GM18517 (cell line): ENCODE measurements around the gene SUFU.
"Not testable (repeated sequence)": the region's sequence is repeated elsewhere in the genome, so short reads cannot be mapped to it uniquely, and the experiment has no call there.

Experiments
- ATAC-seq: cut with Tn5 transposase; IDR thresholded peaks from one replicate; pipeline ENCODE4 v1.9.1; 2021; ENCODE audit warnings: mild to moderate bottlenecking, moderate library complexity; ENCODE audit not compliant: unreplicated experiment

SUFU gene

DNA sequence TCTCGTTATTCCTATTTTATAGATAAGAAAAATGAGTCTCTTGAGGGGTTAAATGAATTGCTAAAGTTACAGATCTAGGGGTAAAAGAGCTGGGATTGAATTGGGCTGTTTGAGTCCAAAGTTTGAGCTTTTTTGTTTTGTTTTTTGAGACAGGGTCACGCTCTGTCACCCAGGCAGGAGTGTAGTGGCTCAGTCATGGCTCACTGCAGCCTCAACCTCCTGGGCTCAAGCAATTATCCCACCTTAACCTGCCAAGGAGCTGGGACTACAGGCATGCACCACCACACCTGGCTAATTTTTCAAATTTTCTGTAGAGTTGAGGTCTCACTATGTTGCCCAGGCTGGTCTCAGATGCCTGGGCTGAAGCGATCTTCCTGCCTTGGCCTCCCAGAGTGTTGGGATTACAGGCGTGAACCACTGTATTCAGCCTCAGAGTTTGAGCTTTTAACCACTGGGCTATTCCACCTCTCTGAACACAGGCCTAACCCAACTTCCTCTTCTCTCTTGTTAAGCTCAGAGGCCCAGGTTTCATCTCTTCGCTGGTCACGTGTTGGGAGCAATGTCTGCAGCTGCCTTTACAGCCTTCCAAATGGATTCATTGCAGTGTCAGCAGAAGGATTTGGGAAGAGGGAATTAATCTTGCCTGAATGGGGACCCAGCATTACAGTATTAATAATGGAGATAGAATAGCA is 8.0 kb downstream of the SUFU start:
- ATAC-seq = no peak

DNA sequence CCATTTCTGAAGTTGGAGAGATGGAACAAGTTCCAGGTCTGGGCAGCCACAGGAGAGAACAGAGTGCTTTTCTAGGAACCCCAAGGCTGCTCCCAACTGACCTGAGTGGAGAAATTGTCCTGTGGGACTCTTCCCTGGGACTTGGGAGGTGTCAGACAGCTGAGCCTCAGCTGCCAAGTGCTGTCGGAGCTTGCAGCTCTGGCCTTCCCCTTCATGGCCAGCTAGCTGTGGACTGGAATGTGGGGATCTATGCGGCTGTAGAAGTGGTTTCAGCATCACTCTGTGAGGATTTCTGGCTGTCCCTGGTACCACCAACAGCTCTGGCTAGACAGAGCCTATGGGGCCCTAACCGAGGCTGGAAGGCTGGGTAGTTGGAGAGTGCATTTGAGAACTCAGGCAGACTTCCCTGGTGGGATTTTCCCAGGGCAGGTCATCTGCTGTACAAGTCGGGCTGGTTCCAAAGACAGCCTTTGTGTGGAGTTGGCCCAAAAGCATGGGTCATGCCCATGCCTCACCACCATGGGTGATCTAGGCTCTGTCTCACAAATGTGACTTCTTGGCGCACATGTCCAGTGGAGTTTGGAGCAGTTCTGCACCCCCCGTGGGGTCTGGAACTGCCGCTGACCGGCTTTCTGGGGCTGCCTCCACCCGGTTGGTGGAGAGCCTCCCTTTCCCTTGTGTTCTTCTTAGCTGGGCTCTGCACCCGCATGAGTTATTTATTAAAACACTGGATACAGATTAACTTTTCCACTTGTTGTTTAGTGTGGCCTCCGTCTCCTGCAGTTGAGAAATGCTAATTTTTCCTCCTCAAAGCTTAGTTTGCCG is 10.9 kb downstream of the SUFU start:
- no peak for ATAC-seq

DNA sequence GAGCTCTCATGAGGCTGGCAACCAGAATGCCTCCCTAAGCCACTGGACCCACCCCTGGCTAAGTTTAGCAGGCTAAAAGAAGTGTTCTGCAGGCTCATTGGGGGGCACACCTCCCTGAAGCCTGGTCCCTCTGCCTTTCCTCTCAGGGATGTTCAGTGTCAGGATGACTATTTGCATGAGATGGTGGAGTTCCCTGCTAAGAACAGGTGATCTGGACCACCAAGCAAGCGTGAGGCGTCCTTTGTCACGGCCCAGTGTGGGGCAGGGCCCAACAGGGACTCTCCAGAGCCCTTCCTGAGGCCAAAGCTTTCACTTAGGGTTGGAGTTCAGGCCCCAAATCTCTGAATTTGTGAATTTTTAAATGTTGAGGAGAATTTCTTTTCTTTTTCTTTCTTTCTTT is 12.0 kb downstream of the SUFU start:
- no peak for ATAC-seq

GRCh38 chr10:102517553-102517952 is 13.8 kb downstream of the SUFU start:
- no peak for ATAC-seq

- no peak for ATAC-seq
Observed at GRCh38 chr10:102519246-102519825, 15.6 kb downstream of the SUFU start.

DNA sequence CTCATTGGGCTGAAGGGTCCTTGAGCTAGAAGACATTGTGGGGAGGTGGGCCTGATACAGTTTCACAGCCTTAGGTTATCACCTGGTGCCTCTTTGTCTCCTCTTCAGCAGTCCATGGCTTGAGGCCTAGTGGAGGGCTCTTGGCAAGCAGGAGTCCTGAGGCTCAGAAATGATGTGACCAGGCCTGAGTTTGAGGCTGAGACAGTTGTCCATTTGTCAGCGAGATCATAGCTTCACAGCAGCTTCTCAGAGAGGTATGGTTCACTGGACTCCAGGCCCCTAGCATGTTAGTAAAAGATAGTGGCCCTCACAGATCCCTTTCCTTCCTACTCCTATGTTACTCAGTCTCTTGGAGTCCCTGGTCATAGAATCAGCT is 19.1 kb downstream of the SUFU start:
- ATAC-seq = no peak

- no peak for ATAC-seq
Observed at GRCh38 chr10:102523250-102524029, 19.7 kb downstream of the SUFU start.

- no peak for ATAC-seq
Observed at GRCh38 chr10:102524746-102525145, 21.0 kb downstream of the SUFU start.

DNA sequence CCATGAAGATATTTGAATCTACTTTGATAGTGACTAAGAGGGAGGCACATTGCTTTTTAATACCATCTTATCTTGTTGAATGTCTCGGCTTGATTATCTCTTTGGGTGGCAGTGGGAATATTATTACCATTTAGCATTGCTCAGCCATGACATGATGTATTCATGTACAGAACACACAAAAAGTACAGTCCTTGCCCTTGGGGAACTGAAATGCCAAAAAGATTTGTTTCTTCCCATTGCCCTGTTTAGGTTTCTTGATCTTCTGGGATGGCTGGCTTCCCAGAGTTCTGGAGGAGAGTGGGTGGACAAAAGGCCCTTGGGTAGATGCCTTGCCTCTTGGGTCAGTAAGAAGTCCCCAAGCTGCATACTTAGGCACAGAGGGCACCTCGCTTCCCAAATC is 23.8 kb downstream of the SUFU start:
- ATAC-seq = no peak

GRCh38 chr10:102534333-102534732 is 30.6 kb downstream of the SUFU start:
- no peak for ATAC-seq

DNA sequence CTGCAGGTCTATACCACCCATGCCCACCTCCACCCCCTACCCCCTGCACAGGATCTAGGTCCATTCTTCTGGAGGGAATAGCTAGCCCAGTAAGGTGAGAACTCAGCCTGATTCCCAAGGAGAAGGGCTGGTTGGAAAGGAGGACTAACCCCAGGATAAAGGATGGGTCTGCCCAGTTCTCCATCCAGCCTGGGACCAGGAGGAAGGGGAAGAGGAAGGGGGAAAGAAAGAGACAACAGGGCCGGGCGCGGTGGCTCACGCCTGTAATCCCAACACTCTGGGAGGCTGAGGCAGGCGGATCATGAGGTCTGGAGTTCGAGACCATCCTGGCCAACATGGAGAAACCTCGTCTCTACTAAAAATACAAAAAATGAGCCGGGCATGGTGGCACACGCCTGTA is 31.2 kb downstream of the SUFU start:
- not testable (repeated sequence) for ATAC-seq

GRCh38 chr10:102535481-102536147 is 31.8 kb downstream of the SUFU start:
- no peak for ATAC-seq

- no peak for ATAC-seq
Observed at GRCh38 chr10:102537367-102537766, 33.6 kb downstream of the SUFU start.

DNA sequence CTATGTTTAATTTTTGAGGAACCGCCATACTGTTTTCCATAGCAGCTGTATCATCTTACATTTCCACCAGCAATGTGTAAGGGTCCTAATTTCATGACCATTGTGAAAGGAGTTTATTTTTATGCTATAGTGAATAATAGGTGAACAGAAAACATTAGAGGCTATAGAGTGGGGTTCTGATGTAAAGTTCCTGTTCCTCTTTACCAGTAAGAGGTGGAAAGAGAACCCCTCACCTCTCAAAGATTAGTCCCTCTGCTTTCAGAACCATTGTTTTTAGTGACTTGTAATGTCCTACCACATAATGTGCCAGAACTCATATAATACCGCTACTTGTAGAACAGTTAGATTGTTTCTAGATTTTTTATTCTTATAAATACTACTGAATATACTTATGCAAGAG is 34.2 kb downstream of the SUFU start:
- ATAC-seq = no peak

DNA sequence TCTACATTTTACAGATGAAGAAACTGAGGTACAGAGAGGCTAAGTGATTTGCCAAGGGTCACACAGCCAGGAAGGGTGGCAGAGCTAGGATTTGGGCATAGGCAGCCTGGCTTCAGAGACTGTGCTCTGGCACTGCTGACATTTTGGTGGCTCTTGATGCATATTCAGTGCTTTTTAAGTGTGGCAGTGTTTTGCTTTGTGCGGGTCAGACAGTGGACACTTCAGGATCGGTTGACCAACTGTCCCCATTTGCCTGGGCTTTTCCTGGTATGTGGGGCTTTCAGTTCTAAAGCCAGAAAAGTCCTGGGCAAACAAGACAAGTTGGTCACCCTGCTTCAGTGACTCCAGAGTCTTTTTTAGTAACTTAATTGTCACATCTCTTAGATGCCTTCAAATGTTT is 35.0 kb downstream of the SUFU start:
- no peak for ATAC-seq

- ATAC-seq = peak; percentile 62
Observed at GRCh38 chr10:102540023-102540422, 36.3 kb downstream of the SUFU start.

- no peak for ATAC-seq
Observed at GRCh38 chr10:102542800-102543418, 39.1 kb downstream of the SUFU start.

- no peak for ATAC-seq
Observed at GRCh38 chr10:102545265-102545871, 41.6 kb downstream of the SUFU start.

DNA sequence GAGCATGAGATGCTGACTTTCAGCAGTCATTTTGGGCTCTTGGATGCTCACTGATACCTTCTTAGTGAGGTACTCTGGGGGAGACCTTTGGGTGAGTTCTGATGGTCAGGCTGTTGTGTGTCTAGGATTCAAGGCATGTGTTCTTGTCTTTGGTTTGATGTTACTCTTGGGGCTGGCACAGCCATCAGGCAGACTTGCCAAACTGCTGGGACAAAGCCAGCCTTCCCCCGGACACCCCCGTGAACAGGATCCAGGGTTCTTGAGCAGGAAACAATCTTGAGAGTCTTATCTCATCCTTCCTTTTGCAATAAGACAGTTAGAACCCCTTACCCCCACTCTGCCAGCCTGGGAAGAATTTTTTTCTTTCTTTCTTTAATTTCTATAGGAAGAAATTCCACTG is 42.2 kb downstream of the SUFU start:
- ATAC-seq = no peak
